ENCODE data around the gene DUOX2.
"Not testable (repeated sequence)": the region's sequence is repeated elsewhere in the genome, so short reads cannot be mapped to it uniquely, and the experiment has no call there.

Gene DUOX2

GRCh38 chr15:45138814-45139765, 25.1 kb upstream of the DUOX2 start:
- no peak for DNase-seq (ENCODE audit: low read depth in 2 of 2)

GRCh38 chr15:45137703-45138102, 23.7 kb upstream of the DUOX2 start:
- DNase-seq (ENCODE audit: low read depth in 2 of 2), result no peak

- DNase-seq (ENCODE audit: low read depth in 2 of 2), result no peak
Measured at GRCh38 chr15:45136378-45136764, 22.4 kb upstream of the DUOX2 start.

- DNase-seq (ENCODE audit: low read depth in 2 of 2), result not testable (repeated sequence)
Measured at GRCh38 chr15:45135705-45136377, 21.9 kb upstream of the DUOX2 start.

GRCh38 chr15:45134682-45135604, 21.0 kb upstream of the DUOX2 start:
- no peak for DNase-seq (ENCODE audit: low read depth in 2 of 2)

DNA sequence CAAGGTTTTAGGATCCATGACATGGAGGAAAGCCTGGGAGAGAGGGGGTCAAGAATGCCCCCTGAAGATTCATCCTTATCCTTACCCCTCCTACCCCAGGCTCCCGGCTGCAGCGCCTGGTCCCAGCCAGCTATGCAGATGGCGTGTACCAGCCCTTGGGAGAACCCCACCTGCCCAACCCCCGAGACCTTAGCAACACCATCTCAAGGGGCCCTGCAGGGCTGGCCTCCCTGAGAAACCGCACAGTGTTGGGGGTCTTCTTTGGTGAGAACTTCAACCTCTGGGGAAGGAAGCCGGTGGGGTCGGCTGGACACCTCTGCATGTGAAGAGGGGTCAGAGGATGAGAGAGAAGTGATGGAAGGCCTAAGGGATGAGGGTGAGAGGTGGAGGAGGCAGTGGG, 20.1 kb upstream of the DUOX2 start:
- DNase-seq (ENCODE audit: low read depth in 2 of 2), result no peak

- no peak for DNase-seq (ENCODE audit: low read depth in 2 of 2)
Measured at GRCh38 chr15:45133561-45133920, 19.6 kb upstream of the DUOX2 start.

DNA sequence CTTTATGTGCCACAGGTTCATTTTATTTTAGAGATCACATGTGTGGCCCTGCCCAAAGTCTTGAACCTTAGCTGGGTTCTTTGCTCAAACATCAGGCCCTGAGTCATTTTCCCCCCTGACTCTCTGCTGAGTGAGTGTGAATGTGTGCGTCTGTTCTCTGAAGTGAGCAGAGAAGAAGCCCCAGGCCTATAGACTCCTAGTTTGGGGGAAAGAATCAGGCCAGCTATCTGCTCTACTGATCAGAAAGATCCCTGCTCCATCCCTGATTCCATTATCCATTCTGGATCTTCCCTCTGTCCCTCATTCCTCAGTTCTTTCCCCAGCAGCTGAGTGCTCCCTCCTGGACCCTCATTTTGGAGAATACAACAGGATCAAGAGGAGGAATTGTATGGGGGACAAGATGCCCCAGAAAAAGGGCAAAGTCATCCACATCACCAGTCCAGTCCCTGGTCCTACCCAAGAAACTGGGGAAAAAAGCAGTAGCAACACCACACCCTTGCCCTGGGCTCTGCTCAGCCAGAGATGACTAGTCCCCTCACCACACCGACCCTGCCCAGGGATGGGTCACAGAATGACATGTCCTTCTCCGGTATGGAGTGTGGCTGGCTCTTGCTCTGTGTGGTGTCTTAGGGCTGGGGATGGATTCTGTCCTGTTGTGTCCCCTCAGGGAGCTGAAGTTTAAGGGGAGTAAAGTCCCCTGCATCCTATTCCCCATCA, 19.0 kb upstream of the DUOX2 start:
- DNase-seq (ENCODE audit: low read depth in 2 of 2), result no peak

DNA sequence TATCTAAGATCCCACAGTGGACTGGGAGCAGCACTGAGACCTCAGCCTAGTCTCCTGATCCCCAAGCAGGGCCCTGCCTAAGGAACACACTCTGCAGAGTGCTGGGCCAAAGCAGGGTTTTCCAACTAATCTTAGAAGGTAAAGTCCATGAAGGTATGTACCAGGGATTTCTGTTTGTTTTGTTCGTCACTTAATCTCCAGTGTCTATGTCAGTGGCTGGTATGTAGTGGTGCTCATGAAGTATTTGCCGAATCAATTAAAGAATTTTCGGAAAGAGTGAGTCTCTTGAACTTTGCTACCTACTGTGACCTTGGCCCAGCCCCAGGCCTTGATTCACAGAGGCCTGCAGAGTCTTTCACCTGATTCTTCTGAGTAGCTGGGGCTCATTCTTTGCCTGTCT, 17.5 kb upstream of the DUOX2 start:
- no peak for DNase-seq (ENCODE audit: low read depth in 2 of 2)

DNA sequence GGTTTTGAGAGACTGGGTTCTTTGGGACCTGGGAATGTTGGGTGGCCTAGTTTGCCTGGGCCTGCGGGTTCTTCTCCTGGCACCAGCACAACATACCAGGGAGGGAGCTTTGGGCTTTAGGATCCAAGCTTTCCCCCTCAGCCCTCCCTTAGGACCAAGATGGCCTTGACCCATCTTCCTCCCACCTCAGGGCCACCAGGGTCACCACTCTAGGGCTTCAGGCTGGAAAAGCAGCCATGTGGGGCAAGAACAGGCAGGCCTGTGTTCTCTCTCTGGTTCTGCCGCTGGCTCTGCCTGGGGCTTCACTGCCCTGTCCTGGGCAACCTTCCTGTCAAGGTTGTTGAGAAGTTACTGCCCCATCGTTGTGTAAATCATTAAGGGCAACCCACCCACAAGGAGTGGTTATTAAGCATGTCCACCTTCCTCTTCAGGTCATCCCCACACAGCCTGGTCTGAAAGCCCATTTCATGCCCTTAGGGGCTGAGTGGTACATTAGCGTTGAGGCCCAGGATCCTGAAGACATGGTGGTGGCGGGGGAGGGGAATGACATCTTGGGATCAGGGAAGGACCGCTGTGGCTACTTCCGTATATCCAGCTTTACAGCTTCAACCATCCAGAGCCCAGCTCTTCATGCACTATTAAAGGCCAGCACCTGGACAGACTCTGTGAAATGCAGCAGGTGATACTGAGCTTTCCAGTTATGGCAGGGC, 16.5 kb upstream of the DUOX2 start:
- no peak for DNase-seq (ENCODE audit: low read depth in 2 of 2)

DNA sequence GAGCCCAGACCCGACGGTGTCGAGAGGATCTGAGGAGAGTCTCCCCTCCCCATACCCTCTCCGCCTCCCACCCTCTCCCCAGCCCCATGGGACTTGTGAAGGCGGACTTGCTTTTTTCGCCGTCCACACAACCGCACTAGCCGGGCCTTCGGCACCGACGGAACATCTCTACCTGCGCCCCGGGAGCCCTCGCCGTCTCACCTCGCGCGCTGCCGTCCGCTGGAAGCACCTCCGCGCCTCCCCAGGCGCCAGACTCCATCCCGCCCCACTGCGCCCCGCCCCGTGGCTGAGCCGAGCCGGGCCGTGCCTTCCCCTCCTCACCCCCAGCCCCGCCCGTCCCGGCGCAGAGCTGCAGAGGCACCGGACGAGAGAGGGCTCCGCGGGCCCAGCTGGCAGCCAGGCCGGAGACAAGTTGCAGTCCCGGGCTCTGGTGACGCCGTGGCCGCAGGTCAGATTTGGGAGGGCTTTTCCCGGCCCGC, 15.7 kb upstream of the DUOX2 start, which contains the start of the genes DUOX1 and DUOXA1:
Gene DUOX1 (plus strand): TSS at position 344 of the 479 bp plus-strand sequence. CDS start 1,973 bp downstream, outside the sequence.
Gene DUOXA1 (minus strand): TSS at position 229 of the 479 bp plus-strand sequence. CDS start 6,865 bp downstream, outside the sequence.
- no peak for DNase-seq (ENCODE audit: low read depth in 2 of 2)

DNA sequence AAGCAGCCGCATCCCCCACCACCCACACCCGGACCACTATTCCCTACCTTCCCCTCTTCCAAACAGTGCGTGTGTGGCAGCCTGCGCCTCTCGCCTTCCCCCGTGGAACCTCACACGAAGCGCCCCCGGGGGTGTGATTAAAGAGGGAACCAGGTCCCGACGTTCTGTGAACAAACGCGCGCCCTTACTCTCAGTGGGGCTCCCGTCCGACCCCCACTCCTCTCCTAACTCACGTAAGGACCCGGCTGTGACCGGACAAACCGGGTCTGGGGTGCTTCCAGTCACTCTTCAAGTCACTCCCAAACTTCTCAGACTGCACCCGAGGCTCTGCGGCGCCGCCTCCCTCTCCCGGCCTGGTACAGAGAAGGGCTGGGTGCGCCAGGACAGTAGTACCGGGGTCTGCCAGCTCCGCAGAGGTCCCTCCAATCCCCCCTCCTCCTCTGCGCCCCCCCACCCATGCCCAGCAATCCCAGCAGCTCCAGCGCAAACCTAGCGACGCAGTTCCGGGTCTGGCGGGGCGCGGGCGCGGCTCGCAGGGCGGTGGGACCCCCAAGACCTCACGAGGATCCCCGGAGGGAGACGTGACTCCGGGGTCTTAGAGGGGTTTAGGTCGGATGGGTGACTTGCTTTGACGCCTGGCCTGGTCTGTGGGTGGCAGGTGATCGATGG, 15.1 kb upstream of the DUOX2 start:
- no peak for DNase-seq (ENCODE audit: low read depth in 2 of 2)

GRCh38 chr15:45126535-45127158, 12.7 kb upstream of the DUOX2 start:
- peak in 1 of 2 donors; percentile 32 for DNase-seq (ENCODE audit: low read depth in 2 of 2)

DNA sequence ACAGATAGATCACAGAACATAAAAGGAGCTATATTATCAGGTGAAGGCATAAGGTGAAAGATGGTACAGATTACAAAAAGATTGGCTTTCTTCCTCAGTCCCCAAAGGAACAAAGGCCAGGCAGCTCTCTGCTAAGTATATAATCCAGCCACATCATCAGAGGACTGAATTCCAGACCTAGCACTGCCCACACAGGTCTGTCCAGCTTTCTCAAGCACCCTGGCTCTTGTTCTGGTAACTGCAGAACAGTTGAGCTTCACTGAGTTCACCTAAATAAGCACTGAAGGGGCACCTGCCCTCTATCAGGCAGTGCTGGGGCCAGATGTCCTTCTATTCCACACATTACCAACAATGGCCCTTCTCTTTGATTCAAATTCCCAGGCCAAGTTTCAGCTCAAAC, 9.4 kb upstream of the DUOX2 start:
- no peak for DNase-seq (ENCODE audit: low read depth in 2 of 2)

GRCh38 chr15:45122719-45123118, 8.7 kb upstream of the DUOX2 start:
- DNase-seq (ENCODE audit: low read depth in 2 of 2), result no peak

- DNase-seq (ENCODE audit: low read depth in 2 of 2), result no peak
Measured at GRCh38 chr15:45121706-45122417, 7.9 kb upstream of the DUOX2 start.

GRCh38 chr15:45121020-45121419, 7.0 kb upstream of the DUOX2 start:
- DNase-seq (ENCODE audit: low read depth in 2 of 2), result no peak

DNA sequence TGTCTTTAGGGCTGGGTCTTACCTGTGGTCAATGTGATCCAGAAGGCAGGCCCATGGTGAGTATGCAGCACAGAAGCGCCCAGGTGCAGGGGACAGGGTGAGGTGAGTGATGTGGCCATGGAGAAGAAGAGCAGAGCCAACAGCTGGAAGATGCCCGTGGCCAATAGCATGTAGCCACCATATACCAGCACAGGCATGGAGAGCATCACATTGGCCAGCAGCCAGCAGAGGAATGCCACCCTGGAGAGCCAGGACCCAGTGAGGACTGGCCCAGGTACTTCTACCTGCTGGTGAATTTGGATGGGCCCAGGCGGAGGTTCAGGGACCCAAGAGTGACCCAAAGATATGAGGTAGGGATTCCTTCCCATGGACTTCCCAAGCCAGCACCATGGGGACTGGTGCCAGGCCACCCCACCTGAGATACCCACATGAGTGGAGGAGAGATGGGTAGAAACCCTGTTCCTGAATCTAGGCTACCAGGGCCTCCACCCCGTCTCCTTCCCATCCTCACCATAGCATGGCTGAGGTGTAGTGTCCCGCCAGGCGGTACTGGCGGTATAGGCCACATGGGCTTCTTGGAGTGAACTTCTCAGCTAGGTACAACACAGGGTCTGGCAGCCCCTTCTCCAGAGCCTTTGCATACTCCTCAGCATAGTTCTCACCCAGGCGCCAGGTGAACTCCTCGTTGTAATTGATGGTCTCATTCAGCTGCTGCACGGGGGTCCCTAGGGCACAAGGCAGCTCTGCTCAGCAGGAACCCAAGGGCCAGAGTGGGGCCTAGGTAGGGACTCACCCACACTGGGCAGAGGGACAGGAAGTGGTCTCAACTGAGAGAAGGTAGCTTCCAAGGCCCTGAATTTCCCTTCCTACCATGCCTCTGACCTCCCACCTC, 6.4 kb upstream of the DUOX2 start:
- no peak for DNase-seq (ENCODE audit: low read depth in 2 of 2)

Data from stimulated activated CD4-positive, alpha-beta T cell treated with anti-CD3 and anti-CD28 coated beads, Interleukin-1b, Interleukin-23, amount 100 ng/mL, for 4 hours (primary cell).